Caco-2 (cell line): Measurements from ENCODE around the gene EIF2B2. TPM values are rescaled to one million over a fixed set of nuclear protein-coding genes. Genes with fewer than 3 reads are reported as not detected.

Source experiments
- BruUV-seq: library from RNA; stranded (reverse); fragments of 400-500 nt; replicated peaks from 2 replicates; lab custom pipeline; 2021; lab: Mats Ljungman, UMichigan
- CTCF ChIA-PET: fragments of 300-600 bp; sonication (Branson Sonifier 250); formaldehyde crosslinking; loops from one replicate; lab custom pipeline; 2022; ENCODE audit warnings: antibody characterized with exemption; lab: Charles Lee
- POLR2A ChIA-PET: fragments of 300-600 bp; sonication (Branson Sonifier 250); formaldehyde crosslinking; loops from one replicate; lab custom pipeline; 2022; ENCODE audit warnings: antibody characterized with exemption; lab: Charles Lee
- DNase-seq, 2 experiments: peaks; one replicate each; pipeline versions ENCODE4 v3.0.0 to v3.0.0-alpha.2; 2020 to 2022
- H3K27me3 ChIP-seq: replicated peaks from 2 replicates; pipeline ENCODE4 v1.6.0; 2011; ENCODE audit warnings: low read length; ENCODE audit not compliant: control insufficient read depth, insufficient read depth
- H3K36me3 ChIP-seq: 2 replicates; pipeline ENCODE4 v1.5.1; 2011; ENCODE audit warnings: low read length; ENCODE audit not compliant: control insufficient read depth, insufficient read depth
- H3K4me1 ChIP-seq: fragments of 250-450 bp; sonication (Bioruptor Pico); 2 replicates; pipeline ENCODE4 v1.5.1; 2020; ENCODE audit warnings: mild to moderate bottlenecking
- H3K4me3 ChIP-seq: 2 replicates; pipeline ENCODE4 v1.5.1; 2011; ENCODE audit warnings: low read depth, mild to moderate bottlenecking, control low read depth, low read length
- H3K9me3 ChIP-seq: fragments of 250-450 bp; sonication (Bioruptor Pico); 2 replicates; pipeline ENCODE4 v1.5.1; 2020; ENCODE audit warnings: mild to moderate bottlenecking, moderate library complexity
- H3K27ac Mint-ChIP-seq: one replicate; pipeline ENCODE4 v1.8.0; 2022; ENCODE audit warnings: mixed read lengths; ENCODE audit not compliant: unreplicated experiment
- H3K27me3 Mint-ChIP-seq: one replicate; pipeline ENCODE4 v1.8.0; 2022; ENCODE audit warnings: mixed read lengths; ENCODE audit not compliant: insufficient read depth, unreplicated experiment
- H3K36me3 Mint-ChIP-seq: one replicate; pipeline ENCODE4 v1.8.0; 2022; ENCODE audit warnings: mild to moderate bottlenecking, mixed read lengths; ENCODE audit not compliant: insufficient read depth, unreplicated experiment
- H3K4me1 Mint-ChIP-seq: one replicate; pipeline ENCODE4 v1.8.0; 2022; ENCODE audit warnings: low read depth, mixed read lengths; ENCODE audit not compliant: unreplicated experiment
- H3K4me3 Mint-ChIP-seq: one replicate; pipeline ENCODE4 v1.8.0; 2022; ENCODE audit warnings: mild to moderate bottlenecking, moderate library complexity, mixed read lengths; ENCODE audit not compliant: unreplicated experiment
- H3K9me3 Mint-ChIP-seq: one replicate; pipeline ENCODE4 v1.8.0; 2022; ENCODE audit warnings: mixed read lengths; ENCODE audit not compliant: unreplicated experiment
- CTCF ChIP-seq, 2 experiments: fragments of 200-600 bp in 1 of 2; IDR thresholded peaks; 1 replicate in 1 of 2; 2 replicates in 1 of 2; pipeline versions ENCODE4 v1.5.1 to v1.8.0; 2011 to 2022; ENCODE audit warnings: antibody characterized with exemption in 1 of 2, control low read depth in 1 of 2, inconsistent platforms in 1 of 2, low read depth in 1 of 2, low read length in 1 of 2, mild to moderate bottlenecking in 1 of 2, moderate library complexity in 1 of 2; ENCODE audit not compliant: insufficient read depth in 1 of 2, severe bottlenecking in 1 of 2, unreplicated experiment in 1 of 2
- intact Hi-C: fragments of 100-400 bp; cut with micrococcal nuclease; formaldehyde crosslinking; loops from one replicate; pipeline ENCODE4 v1.10.0; 2022; ENCODE audit not compliant: unreplicated experiment
- total RNA-seq: library from RNA; stranded (reverse); gene quantifications from 2 replicates; pipeline ENCODE4 v1.2.3, GENCODE V29; 2022

Gene EIF2B2
- total RNA-seq, 1 experiment from 2014 or later = 54.4 TPM

DNA sequence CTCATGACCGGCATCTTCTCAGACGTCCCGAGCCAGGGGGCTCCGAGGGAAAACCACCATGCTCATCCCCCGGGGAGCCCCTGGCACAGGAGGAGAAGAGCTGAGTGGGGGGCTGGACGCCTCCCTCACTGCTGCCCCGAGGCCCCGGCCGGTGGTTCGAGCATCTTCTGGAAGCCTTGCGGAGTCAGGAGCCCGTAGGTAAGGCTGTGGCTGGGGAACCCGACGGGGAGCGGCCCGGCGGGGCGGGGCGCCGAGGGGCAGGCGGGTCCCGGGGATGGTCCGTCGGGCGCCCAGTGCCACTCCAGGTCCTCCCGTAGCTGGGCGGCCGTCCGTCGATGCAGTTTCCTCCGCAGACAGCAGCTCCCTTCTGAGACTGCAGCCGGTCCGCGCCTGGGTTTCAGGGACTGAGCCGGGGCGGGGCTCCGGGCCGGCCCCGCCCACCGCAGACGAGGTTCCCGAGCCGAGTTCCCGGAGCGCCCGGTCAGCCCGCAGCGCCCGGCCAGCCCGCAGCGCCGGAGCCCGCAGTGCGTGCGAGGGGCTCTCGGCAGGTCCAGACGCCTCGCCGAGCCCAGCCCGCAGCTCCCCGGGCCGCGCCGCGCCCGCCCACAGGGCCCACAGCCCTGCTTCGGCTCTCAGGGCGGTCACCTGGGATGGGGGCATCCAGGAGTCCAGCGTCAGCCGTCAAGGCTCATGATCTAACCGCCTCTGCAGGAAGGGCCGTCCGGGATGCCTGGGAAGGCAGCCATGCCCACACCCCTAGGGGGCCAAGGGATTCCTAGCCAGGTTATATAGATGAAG is 47.3 kb upstream of the EIF2B2 start, which contains the start of gene PGF:
PGF (minus strand) TSS at position 369 of the 798 bp plus-strand sequence; CDS start at position 14, 355 bp downstream.
- peaks cover 8% of the 10 kb centered on the region for H3K4me1 Mint-ChIP-seq

GRCh38 chr14:74956027-74956279 is 46.8 kb upstream of the EIF2B2 start:
- Histone ChIP-seq H3K36me3 (no peaks in the 10 kb centered on the region), H3K9me3 (no peaks in the 10 kb centered on the region), H3K27me3 (no peaks in the 10 kb centered on the region), H3K4me1 (peaks cover 34% of the 10 kb centered on the region), H3K4me3 (peak overlapping the region; percentile 60)
- Mint-ChIP-seq H3K4me3 (peak overlapping the region; percentile 43), H3K27ac (no peak overlapping the region), H3K9me3 (no peaks in the 10 kb centered on the region), H3K36me3 (no peaks in the 10 kb centered on the region), H3K27me3 (no peaks in the 10 kb centered on the region), H3K4me1 (peaks cover 8% of the 10 kb centered on the region)
- ChIA-PET POLR2A (interaction anchor here (1.0 kb wide), 2 partner anchors 18 to 33 kb away, joined by 4 to 6 read pairs; partner anchors contain the start of gene RPS6KL1), CTCF (interaction anchor here (1.0 kb wide), 1 partner anchor 10 kb away, joined by 3 read pairs; no protein-coding TSS in a partner anchor)
- TF ChIP-seq CTCF (IDR thresholded peaks at IDR 0.05; ENCODE audit: insufficient read depth in 1 of 2, low read depth in 1 of 2, low read length in 1 of 2, severe bottlenecking in 1 of 2, unreplicated experiment in 1 of 2) = no peak
- intact Hi-C loops = no loop called here
- DNase-seq = no peak
- BruUV-seq = TSS peak; percentile 13

More for the DNA sequence above, 47.3 kb upstream of the EIF2B2 start, which contains the start of gene PGF:
- peak; percentile 74 to 80 for DNase-seq
- peak within 1 kb of the TSS; percentile 43 for H3K4me3 Mint-ChIP-seq
- intact Hi-C loops = loop anchor here (1.0 kb wide), 2 partner anchors 19 to 47 kb away; partner anchors contain the start of gene EIF2B2
- H3K4me3 ChIP-seq = peak within 1 kb of the TSS; percentile 60
- POLR2A ChIA-PET = interaction anchor here (0.6 to 1.0 kb wide), 6 partner anchors 19 to 118 kb away, joined by 3 to 6 read pairs (median 4); partner anchors contain the start of genes ACYP1, RPS6KL1 and ZC2HC1C
- no peak for TF ChIP-seq CTCF (IDR thresholded peaks at IDR 0.05; ENCODE audit: insufficient read depth in 1 of 2, low read depth in 1 of 2, low read length in 1 of 2, severe bottlenecking in 1 of 2, unreplicated experiment in 1 of 2)
- no peaks in the 10 kb centered on the region for H3K9me3 Mint-ChIP-seq
- H3K36me3 ChIP-seq = no peaks in the 10 kb centered on the region
- CTCF ChIA-PET = interaction anchor here (0.6 to 1.0 kb wide), 3 partner anchors 10 to 16 kb away, joined by 3 to 4 read pairs (median 3); no protein-coding TSS in a partner anchor
- no peaks in the 10 kb centered on the region for H3K9me3 ChIP-seq
- H3K4me1 ChIP-seq = peaks cover 40% of the 10 kb centered on the region
- no peaks in the 10 kb centered on the region for H3K27me3 Mint-ChIP-seq
- BruUV-seq = TSS peak; percentile 58
- H3K27ac Mint-ChIP-seq = no peak within 1 kb of the TSS
- H3K27me3 ChIP-seq = no peaks in the 10 kb centered on the region
- H3K36me3 Mint-ChIP-seq = no peaks in the 10 kb centered on the region

GRCh38 chr14:74956280-74957072 is 46.2 kb upstream of the EIF2B2 start:
- H3K4me1 Mint-ChIP-seq = peaks cover 8% of the 10 kb centered on the region
- peak overlapping the region; percentile 43 for H3K4me3 Mint-ChIP-seq
- POLR2A ChIA-PET = no interaction called here
- H3K4me3 ChIP-seq = no peak overlapping the region
- CTCF ChIA-PET = no interaction called here
- TF ChIP-seq CTCF (IDR thresholded peaks at IDR 0.05; ENCODE audit: insufficient read depth in 1 of 2, low read depth in 1 of 2, low read length in 1 of 2, severe bottlenecking in 1 of 2, unreplicated experiment in 1 of 2) = no peak
- intact Hi-C loops = no loop called here
- peaks cover 29% of the 10 kb centered on the region for H3K4me1 ChIP-seq
- H3K36me3 ChIP-seq = no peaks in the 10 kb centered on the region
- no peaks in the 10 kb centered on the region for H3K27me3 ChIP-seq
- H3K27me3 Mint-ChIP-seq = no peaks in the 10 kb centered on the region
- no peaks in the 10 kb centered on the region for H3K36me3 Mint-ChIP-seq
- no TSS peak for BruUV-seq
- H3K9me3 ChIP-seq = no peaks in the 10 kb centered on the region
- DNase-seq = no peak
- no peaks in the 10 kb centered on the region for H3K9me3 Mint-ChIP-seq
- H3K27ac Mint-ChIP-seq = no peak overlapping the region
